ENCODE results near the gene SH3TC1.
A peak's percentile ranks its signal among the peaks of the same experiment; 100 is the strongest.

The SH3TC1 gene

GRCh38 chr4:8254076-8254475 is 55.0 kb downstream of the SH3TC1 start:
- Histone ChIP-seq H3K27me3 (ENCODE audit: insufficient read depth, poor library complexity, severe bottlenecking) (no peaks in the 10 kb centered on the region), H3K4me1 (ENCODE audit: insufficient read depth, poor library complexity, severe bottlenecking) (no peaks in the 10 kb centered on the region), H3K27ac (ENCODE audit: poor library complexity, severe bottlenecking) (no peak overlapping the region), H3K4me3 (ENCODE audit: severe bottlenecking) (no peak overlapping the region), H3K36me3 (ENCODE audit: low read depth) (no peaks in the 10 kb centered on the region), H3K9me3 (ENCODE audit: severe bottlenecking) (no peaks in the 10 kb centered on the region)
- no peak for DNase-seq (ENCODE audit: low spot score)
- no peak for TF ChIP-seq CTCF (IDR thresholded peaks at IDR 0.05; ENCODE audit: poor library complexity, severe bottlenecking)
- peak; percentile 72 for ATAC-seq (ENCODE audit: low read depth)

GRCh38 chr4:8255698-8256441 is 56.8 kb downstream of the SH3TC1 start:
- H3K4me3 ChIP-seq (ENCODE audit: severe bottlenecking) = no peak overlapping the region
- ATAC-seq (ENCODE audit: low read depth) (no peak), DNase-seq (ENCODE audit: low spot score) (no peak)
- H3K27me3 ChIP-seq (ENCODE audit: insufficient read depth, poor library complexity, severe bottlenecking) = no peaks in the 10 kb centered on the region
- H3K27ac ChIP-seq (ENCODE audit: poor library complexity, severe bottlenecking) = no peak overlapping the region
- TF ChIP-seq CTCF (IDR thresholded peaks at IDR 0.05; ENCODE audit: poor library complexity, severe bottlenecking) = no peak
- H3K4me1 ChIP-seq (ENCODE audit: insufficient read depth, poor library complexity, severe bottlenecking) = no peaks in the 10 kb centered on the region
- no peaks in the 10 kb centered on the region for H3K9me3 ChIP-seq (ENCODE audit: severe bottlenecking)
- no peaks in the 10 kb centered on the region for H3K36me3 ChIP-seq (ENCODE audit: low read depth)

- H3K27ac ChIP-seq (ENCODE audit: poor library complexity, severe bottlenecking) = no peak overlapping the region
- no peaks in the 10 kb centered on the region for H3K27me3 ChIP-seq (ENCODE audit: insufficient read depth, poor library complexity, severe bottlenecking)
- no peaks in the 10 kb centered on the region for H3K36me3 ChIP-seq (ENCODE audit: low read depth)
- H3K4me1 ChIP-seq (ENCODE audit: insufficient read depth, poor library complexity, severe bottlenecking) = no peaks in the 10 kb centered on the region
- no peak for TF ChIP-seq CTCF (IDR thresholded peaks at IDR 0.05; ENCODE audit: poor library complexity, severe bottlenecking)
- H3K9me3 ChIP-seq (ENCODE audit: severe bottlenecking) = no peaks in the 10 kb centered on the region
- H3K4me3 ChIP-seq (ENCODE audit: severe bottlenecking) = no peak overlapping the region
- ATAC-seq (ENCODE audit: low read depth) (no peak), DNase-seq (ENCODE audit: low spot score) (no peak)
These were observed 58.8 kb downstream of the SH3TC1 start for GRCh38 chr4:8257854-8258253.

- ATAC-seq (ENCODE audit: low read depth) = no peak
These were observed 59.6 kb downstream of the SH3TC1 start for GRCh38 chr4:8258552-8259212.

More at GRCh38 chr4:8258552-8259212, 59.6 kb downstream of the SH3TC1 start:
- Histone ChIP-seq H3K4me3 (ENCODE audit: severe bottlenecking) (no peak overlapping the region), H3K27ac (ENCODE audit: poor library complexity, severe bottlenecking) (no peak overlapping the region), H3K4me1 (ENCODE audit: insufficient read depth, poor library complexity, severe bottlenecking) (no peaks in the 10 kb centered on the region), H3K9me3 (ENCODE audit: severe bottlenecking) (no peaks in the 10 kb centered on the region), H3K27me3 (ENCODE audit: insufficient read depth, poor library complexity, severe bottlenecking) (no peaks in the 10 kb centered on the region), H3K36me3 (ENCODE audit: low read depth) (no peaks in the 10 kb centered on the region)
- no peak for DNase-seq (ENCODE audit: low spot score)
- no peak for TF ChIP-seq CTCF (IDR thresholded peaks at IDR 0.05; ENCODE audit: poor library complexity, severe bottlenecking)

Data from RWPE2 (cell line).